Middle frontal gyrus (tissue), 1 donor: ENCODE results near the gene SLC66A2.
"Not testable (repeated sequence)": the region's sequence is repeated elsewhere in the genome, so short reads cannot be mapped to it uniquely, and the experiment has no call there.

Source experiments
- DNase-seq: peaks from one replicate; pipeline ENCODE4 v3.0.0-alpha.2; 2015; ENCODE audit warnings: low spot score; ENCODE audit errors: extremely low spot score

Gene SLC66A2

GRCh38 chr18:79883461-79884293, 67.8 kb downstream of the SLC66A2 start:
- DNase-seq: no peak

GRCh38 chr18:79882522-79883241, 68.8 kb downstream of the SLC66A2 start:
- no peak for DNase-seq

GRCh38 chr18:79881695-79882094, 69.8 kb downstream of the SLC66A2 start:
- no peak for DNase-seq

GRCh38 chr18:79879566-79879965, 71.9 kb downstream of the SLC66A2 start:
- no peak for DNase-seq

GRCh38 chr18:79878741-79879378, 72.6 kb downstream of the SLC66A2 start:
- DNase-seq: no peak

- not testable (repeated sequence) for DNase-seq
Measured at GRCh38 chr18:79878246-79878645, 73.2 kb downstream of the SLC66A2 start.

- no peak for DNase-seq
Measured at GRCh38 chr18:79877163-79878091, 74.0 kb downstream of the SLC66A2 start.

- DNase-seq: no peak
Measured at GRCh38 chr18:79876497-79876896, 75.0 kb downstream of the SLC66A2 start.

GRCh38 chr18:79875931-79876461, 75.5 kb downstream of the SLC66A2 start:
- no peak for DNase-seq

GRCh38 chr18:79875531-79875919, 75.9 kb downstream of the SLC66A2 start:
- no peak for DNase-seq

- no peak for DNase-seq
Measured at GRCh38 chr18:79874553-79875530, 76.6 kb downstream of the SLC66A2 start.

GRCh38 chr18:79873449-79874110, 77.9 kb downstream of the SLC66A2 start:
- no peak for DNase-seq

- DNase-seq: no peak
Measured at GRCh38 chr18:79872527-79873444, 78.7 kb downstream of the SLC66A2 start.

GRCh38 chr18:79871481-79872091, 79.9 kb downstream of the SLC66A2 start:
- DNase-seq: no peak

GRCh38 chr18:79871026-79871390, 80.4 kb downstream of the SLC66A2 start:
- DNase-seq: no peak

- DNase-seq: peak; percentile 50
Measured at GRCh38 chr18:79870301-79871025, 81.0 kb downstream of the SLC66A2 start.
